ENCODE measurements around the gene FUT6. TPM values are rescaled to one million over a fixed set of nuclear protein-coding genes. Genes with fewer than 3 reads are reported as not detected.

Gene FUT6
- total RNA-seq, 2 donors from 2014 or later: not detected

DNA sequence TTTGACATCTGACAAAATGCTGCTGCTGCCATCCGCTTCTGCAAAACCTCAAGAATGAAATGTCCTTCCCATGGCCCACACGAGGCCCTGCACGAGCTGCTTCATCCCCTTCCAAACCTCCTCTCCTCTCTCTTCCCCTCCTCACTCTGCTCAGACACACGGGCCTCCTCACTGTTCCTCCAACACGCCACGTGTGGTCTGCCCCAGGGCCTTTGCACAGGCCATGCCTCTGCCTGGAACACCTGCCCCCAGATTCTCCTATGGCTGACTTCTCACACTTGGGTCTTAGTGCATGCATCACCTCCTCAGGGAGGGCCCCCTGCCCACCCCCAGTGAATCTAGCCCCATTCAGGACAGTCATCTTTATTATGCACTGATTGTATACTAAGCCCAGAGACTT lies 18.7 kb downstream of the FUT6 start:
- Mint-ChIP-seq H3K4me1 (no peaks in the 10 kb centered on the region), H3K9me3 (peaks cover 2% of the 10 kb centered on the region), H3K27ac (no peak overlapping the region), H3K36me3 (ENCODE audit: low read depth) (peaks cover 2% of the 10 kb centered on the region), H3K4me3 (no peak overlapping the region), H3K27me3 (ENCODE audit: insufficient read depth) (peaks cover 12% of the 10 kb centered on the region)
- Histone ChIP-seq H3K9me3 (ENCODE audit: control insufficient read depth, low read length) (no peaks in the 10 kb centered on the region), H3K4me1 (ENCODE audit: control insufficient read depth, insufficient read depth, low read length) (no peaks in the 10 kb centered on the region), H3K27me3 (ENCODE audit: control insufficient read depth, insufficient read depth, low read length, poor library complexity, severe bottlenecking) (no peaks in the 10 kb centered on the region), H3K4me3 (ENCODE audit: low read length) (no peak overlapping the region), H3K36me3 (ENCODE audit: control insufficient read depth, insufficient read depth, low read length) (no peaks in the 10 kb centered on the region), H3K9ac (ENCODE audit: extremely low read depth, low read length, poor library complexity, severe bottlenecking) (no peak overlapping the region), H3K27ac (ENCODE audit: low read depth, low read length) (no peak overlapping the region)
- DNase-seq: no peak
- TF ChIP-seq, protein P1, sequence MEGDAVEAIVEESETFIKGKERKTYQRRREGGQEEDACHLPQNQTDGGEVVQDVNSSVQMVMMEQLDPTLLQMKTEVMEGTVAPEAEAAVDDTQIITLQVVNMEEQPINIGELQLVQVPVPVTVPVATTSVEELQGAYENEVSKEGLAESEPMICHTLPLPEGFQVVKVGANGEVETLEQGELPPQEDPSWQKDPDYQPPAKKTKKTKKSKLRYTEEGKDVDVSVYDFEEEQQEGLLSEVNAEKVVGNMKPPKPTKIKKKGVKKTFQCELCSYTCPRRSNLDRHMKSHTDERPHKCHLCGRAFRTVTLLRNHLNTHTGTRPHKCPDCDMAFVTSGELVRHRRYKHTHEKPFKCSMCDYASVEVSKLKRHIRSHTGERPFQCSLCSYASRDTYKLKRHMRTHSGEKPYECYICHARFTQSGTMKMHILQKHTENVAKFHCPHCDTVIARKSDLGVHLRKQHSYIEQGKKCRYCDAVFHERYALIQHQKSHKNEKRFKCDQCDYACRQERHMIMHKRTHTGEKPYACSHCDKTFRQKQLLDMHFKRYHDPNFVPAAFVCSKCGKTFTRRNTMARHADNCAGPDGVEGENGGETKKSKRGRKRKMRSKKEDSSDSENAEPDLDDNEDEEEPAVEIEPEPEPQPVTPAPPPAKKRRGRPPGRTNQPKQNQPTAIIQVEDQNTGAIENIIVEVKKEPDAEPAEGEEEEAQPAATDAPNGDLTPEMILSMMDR (conservative IDR thresholded peaks at IDR 0.05): no peak
- WGBS, 2 experiments (ENCODE audit: insufficient coverage in 1 of 2, insufficient read length in 1 of 2): 81 to 90% methylated on average over 4 to 6 of the region's 6 CpGs

DNA sequence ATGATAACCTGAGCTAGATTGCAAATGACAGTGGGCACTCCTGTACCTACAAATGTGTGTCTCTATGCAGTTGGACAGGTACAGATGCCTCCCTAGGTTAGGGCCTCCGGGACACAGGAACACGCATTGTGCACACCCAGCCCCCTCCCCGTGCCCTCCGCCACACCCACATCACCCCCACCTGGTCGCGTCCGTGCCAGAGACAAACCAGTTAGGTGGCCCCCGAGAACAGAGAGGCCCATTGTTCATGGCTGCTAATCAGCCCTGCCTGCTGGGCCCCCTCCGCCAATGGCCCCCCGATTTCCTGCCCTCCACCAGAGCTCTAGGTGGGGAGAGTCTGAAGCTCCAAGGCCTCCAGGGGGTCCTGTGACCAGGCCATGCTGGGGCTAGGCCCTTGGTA lies 20.9 kb downstream of the FUT6 start:
- Histone ChIP-seq H3K4me3 (ENCODE audit: low read length) (no peak overlapping the region), H3K4me1 (ENCODE audit: control insufficient read depth, insufficient read depth, low read length) (no peaks in the 10 kb centered on the region), H3K27me3 (ENCODE audit: control insufficient read depth, insufficient read depth, low read length, poor library complexity, severe bottlenecking) (no peaks in the 10 kb centered on the region), H3K9me3 (ENCODE audit: control insufficient read depth, low read length) (no peaks in the 10 kb centered on the region), H3K36me3 (ENCODE audit: control insufficient read depth, insufficient read depth, low read length) (no peaks in the 10 kb centered on the region), H3K9ac (ENCODE audit: extremely low read depth, low read length, poor library complexity, severe bottlenecking) (no peak overlapping the region), H3K27ac (ENCODE audit: low read depth, low read length) (no peak overlapping the region)
- no peak overlapping the region for H3K27ac Mint-ChIP-seq
- H3K36me3 Mint-ChIP-seq (ENCODE audit: low read depth): peaks cover 2% of the 10 kb centered on the region
- no peaks in the 10 kb centered on the region for H3K4me1 Mint-ChIP-seq
- TF ChIP-seq, protein P1 (conservative IDR thresholded peaks at IDR 0.05): no peak
- no peak overlapping the region for H3K4me3 Mint-ChIP-seq
- WGBS, 2 experiments (ENCODE audit: insufficient coverage in 1 of 2, insufficient read length in 1 of 2): 97 to 100% methylated on average over 1 to 10 of the region's 10 CpGs
- peaks cover 2% of the 10 kb centered on the region for H3K9me3 Mint-ChIP-seq
- DNase-seq: no peak
- H3K27me3 Mint-ChIP-seq (ENCODE audit: insufficient read depth): peaks cover 12% of the 10 kb centered on the region

DNA sequence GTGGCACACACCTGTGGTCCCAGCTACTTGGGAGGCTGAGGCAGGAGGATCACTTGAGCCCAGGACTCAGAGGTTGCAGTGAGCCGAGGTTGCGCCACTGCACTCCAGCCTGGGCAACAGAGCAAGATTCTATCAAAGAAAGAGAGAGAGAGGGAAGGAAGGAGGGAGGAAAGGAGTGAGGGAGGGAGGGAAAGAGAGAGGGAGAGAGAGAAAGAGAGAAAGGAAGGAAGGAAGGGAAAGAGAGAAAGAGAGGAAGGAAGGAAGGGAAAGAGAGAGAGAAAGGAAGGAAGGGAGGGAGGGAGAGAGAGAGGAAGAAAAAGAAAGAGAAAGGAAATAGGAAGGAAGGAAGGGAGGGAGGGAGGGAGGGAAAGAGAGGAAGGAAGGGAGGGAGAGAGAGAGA lies 22.3 kb downstream of the FUT6 start:
- H3K4me1 Mint-ChIP-seq: no peaks in the 10 kb centered on the region

More for the DNA sequence above, 22.3 kb downstream of the FUT6 start:
- Histone ChIP-seq H3K27me3 (ENCODE audit: control insufficient read depth, insufficient read depth, low read length, poor library complexity, severe bottlenecking) (no peaks in the 10 kb centered on the region), H3K4me1 (ENCODE audit: control insufficient read depth, insufficient read depth, low read length) (no peaks in the 10 kb centered on the region), H3K9me3 (ENCODE audit: control insufficient read depth, low read length) (no peaks in the 10 kb centered on the region), H3K4me3 (ENCODE audit: low read length) (no peak overlapping the region), H3K36me3 (ENCODE audit: control insufficient read depth, insufficient read depth, low read length) (no peaks in the 10 kb centered on the region), H3K9ac (ENCODE audit: extremely low read depth, low read length, poor library complexity, severe bottlenecking) (no peak overlapping the region), H3K27ac (ENCODE audit: low read depth, low read length) (no peak overlapping the region)
- Mint-ChIP-seq H3K36me3 (ENCODE audit: low read depth) (peaks cover 2% of the 10 kb centered on the region), H3K27me3 (ENCODE audit: insufficient read depth) (peaks cover 12% of the 10 kb centered on the region), H3K4me3 (no peak overlapping the region), H3K9me3 (peaks cover 2% of the 10 kb centered on the region), H3K27ac (no peak overlapping the region)
- TF ChIP-seq, protein P1 (conservative IDR thresholded peaks at IDR 0.05): no peak
- no peak for DNase-seq
- 95 to 100% methylated on average over 2 of the region's 2 CpGs for WGBS, 2 experiments (ENCODE audit: insufficient coverage in 1 of 2, insufficient read length in 1 of 2)
